ENCODE measurements around the gene ORAI3.

- no peak for TF ChIP-seq NAIF1 (CRISPR knock-in tag; IDR thresholded peaks at IDR 0.05; ENCODE audit: borderline replicate concordance)
- no peak for TF ChIP-seq SAFB2 (CRISPR knock-in tag; IDR thresholded peaks at IDR 0.05; ENCODE audit: borderline replicate concordance, low read depth)
- TF ChIP-seq ZNF383 (CRISPR knock-in tag; IDR thresholded peaks at IDR 0.05; ENCODE audit: borderline replicate concordance), result no peak
- no peak for TF ChIP-seq MXI1 (IDR thresholded peaks at IDR 0.05; ENCODE audit: borderline replicate concordance, low read depth, low read length)
- no peak for TF ChIP-seq YEATS4 (CRISPR knock-in tag; IDR thresholded peaks at IDR 0.05; ENCODE audit: borderline replicate concordance)
- no peak for TF ChIP-seq NR2F2 (IDR thresholded peaks at IDR 0.05; ENCODE audit: borderline replicate concordance, low read depth)
- TF ChIP-seq CTCF (CRISPR knock-in tag; IDR thresholded peaks at IDR 0.05), result peak; percentile 13; the same call in 1 of the 2 replicates
- TF ChIP-seq ESRRA (CRISPR knock-in tag; IDR thresholded peaks at IDR 0.05; ENCODE audit: low read depth), result no peak
- TF ChIP-seq POLR2AphosphoS5 (IDR thresholded peaks at IDR 0.05; ENCODE audit: low read depth, low read length), result no peak
These were observed 9.6 kb downstream of the ORAI3 start for GRCh38 chr16:30958175-30959079.
